ENCODE results near the gene OVAAL.

The OVAAL gene

DNA sequence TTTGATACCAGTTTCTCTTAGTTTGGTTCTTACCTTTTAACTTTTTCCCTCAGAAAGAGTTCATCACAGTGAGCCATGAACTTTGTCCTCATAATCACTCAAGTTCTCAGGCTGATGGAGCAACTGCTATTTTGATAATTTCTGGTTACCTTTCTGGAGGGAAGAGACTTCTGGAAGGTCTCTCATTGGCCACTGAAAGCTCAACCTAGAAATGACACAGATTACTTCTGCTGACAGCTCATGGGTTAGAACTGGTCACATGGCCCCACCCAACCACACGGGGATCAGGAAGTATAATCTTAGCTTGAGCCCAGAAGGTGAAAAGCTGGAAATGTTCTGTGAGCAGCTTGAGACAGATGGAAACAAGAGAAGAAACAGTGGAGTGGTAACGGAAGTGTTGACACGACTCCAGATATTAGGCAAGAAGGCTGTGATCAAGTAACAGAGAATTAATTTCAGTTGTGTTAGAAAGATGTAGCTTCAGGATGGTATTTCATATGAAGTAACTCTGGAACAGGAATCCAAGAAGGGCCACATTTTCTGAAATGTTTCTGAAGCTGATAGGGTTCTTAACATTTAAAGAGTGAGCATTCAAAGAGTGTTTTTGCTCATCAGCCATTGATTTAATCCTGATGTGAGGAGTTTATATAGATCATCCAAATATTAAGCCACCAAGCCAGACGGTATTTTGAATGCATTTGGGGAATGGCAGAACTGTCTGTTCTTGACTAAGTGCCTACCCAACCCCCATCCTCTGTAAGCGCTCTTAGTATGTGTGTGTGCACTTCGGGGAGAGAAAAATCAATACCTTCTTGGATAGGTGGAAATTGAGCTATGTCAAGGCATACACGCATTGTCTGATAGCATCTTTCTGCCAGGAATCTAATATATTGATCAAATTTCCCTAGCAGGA is 51.1 kb downstream of the OVAAL start:
- no peak for DNase-seq

DNA sequence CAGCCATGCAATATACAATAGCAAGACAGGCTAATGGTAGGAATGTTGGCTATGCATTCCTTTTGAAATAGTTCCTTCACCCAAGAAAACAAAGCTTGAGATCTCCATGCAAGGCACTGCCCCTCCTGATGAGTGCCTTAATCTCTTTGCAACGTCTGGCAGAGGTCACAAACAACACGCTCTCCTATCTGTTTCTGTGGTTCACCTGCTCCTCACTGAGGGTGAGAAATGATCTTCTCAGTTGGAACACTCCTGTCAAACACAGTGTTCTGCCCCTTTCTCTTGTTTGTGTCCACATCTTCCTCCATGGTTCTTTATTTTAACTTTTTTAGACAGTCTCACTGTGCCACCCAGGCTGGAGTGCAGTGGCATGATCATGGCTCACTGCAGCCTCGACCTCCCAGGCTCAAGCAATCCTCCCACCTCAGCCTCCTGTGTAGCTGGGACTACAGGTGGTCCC is 51.8 kb downstream of the OVAAL start:
- no peak for DNase-seq

DNA sequence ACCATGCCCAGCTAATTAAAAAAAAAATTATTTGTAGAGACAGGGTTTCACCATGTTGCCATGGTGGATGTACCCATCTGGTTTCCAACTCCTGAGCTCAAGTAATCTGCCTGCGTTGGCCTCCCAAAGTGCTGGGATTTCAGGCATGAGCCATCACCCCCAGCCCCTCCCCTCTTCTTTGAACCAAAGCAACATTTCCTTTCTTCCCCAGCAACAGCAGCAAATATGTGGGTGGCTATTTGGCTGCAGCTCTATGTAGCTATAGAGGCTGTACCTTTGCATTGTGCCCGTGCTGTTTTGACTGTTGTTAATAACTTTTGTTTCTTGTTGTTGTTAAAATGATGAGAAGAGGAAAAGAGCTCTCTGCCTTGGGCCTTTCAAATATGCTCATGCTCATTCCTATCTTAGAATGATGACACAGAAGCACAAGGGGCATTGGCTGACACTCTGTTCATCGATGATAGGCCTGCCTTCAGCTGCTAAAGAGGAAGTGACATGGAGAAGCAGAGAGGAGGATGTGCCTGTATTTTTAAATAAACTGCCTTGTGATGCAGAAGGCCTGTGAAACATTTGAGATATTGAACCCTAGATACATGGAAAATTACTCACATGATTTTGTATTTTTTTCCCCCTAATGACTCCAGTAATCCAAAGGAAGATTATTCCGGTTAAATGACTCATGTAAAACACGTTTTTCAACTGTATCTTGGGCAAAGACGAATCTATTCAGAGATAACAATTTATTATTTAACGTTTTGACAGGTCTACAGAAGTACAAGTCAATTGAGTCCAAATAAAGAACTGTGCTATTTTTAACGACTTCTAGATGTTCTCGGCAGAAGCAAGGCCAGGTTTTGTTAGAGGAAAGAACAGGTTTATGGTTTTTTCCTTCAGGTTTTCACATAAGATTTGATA is 52.5 kb downstream of the OVAAL start:
- DNase-seq = no peak

DNA sequence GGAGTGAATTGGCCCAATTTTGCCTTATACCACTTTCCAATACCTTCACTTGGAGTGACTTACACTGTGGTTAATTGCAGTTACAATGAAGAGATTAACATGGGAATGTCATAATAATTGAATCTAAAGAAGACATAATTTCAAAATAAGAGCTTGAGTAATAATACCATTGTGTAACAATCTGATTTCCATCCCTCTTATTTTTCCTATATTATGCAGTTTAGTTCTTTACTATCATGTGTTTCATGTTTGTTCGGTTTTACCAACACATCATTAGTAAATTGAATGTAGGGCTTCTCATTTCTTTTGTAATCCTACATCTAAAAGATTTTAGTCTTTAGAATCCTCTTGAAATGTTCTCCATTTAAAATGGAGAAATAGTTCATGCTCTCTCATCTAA is 53.9 kb downstream of the OVAAL start:
- DNase-seq = no peak

DNA sequence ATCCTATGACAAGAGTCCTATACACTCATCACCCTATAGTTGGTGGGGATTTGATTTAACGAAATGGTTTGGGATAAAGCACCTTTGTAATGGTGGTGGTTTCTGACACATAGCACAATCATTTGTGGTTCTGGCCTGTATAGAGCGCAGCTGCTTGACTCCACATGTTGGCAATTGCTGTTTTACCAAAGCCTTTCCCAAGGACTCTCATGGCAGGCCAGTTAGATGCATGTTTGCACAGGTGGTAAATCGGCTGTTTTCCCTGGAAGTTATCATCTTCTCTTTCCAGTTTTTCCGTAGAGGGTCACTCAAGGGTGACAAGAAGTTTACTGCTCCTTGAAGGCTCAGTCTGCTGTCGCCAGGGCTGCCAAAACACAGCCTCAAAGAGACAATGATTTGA is 56.0 kb downstream of the OVAAL start:
- DNase-seq = no peak

DNA sequence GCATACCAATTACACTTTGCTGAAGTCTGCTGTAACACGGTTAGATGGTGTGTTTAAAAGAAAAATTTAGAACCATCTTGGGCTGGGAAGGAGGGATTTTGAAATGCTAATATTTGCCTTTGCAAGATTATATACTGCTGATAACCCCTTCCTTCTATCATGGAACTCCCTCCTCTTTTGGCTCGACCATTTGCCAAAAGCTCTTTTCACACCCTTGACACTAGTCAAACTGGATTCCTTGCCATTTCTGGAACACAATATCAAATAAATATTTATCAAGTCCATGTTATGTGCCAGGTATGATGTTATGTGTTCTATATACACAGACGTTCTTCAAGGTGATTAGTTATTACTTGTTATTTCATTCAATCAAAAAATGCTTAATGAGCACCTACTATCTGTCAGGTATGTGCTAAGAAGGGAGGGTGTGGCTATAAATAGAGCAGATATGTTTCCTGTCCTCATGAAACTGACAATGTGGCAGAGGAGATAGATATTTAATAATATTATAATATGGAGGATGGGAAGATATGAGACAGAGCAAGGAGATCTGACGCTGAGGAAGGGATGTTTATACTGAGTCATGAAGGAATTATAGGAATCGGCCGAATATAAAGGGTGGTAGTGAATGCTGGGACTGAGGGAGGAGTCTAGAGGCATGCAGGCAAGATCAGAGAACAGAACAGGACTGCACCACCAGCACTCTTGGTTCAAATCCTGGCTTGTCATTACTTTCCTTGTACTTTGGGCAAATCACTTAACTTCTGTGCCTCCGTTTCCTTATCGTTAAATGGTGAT is 56.9 kb downstream of the OVAAL start:
- no peak for DNase-seq

Data from NCI-H1092 (cell line).